ENCODE results near the gene WDR47.

The WDR47 gene

DNA sequence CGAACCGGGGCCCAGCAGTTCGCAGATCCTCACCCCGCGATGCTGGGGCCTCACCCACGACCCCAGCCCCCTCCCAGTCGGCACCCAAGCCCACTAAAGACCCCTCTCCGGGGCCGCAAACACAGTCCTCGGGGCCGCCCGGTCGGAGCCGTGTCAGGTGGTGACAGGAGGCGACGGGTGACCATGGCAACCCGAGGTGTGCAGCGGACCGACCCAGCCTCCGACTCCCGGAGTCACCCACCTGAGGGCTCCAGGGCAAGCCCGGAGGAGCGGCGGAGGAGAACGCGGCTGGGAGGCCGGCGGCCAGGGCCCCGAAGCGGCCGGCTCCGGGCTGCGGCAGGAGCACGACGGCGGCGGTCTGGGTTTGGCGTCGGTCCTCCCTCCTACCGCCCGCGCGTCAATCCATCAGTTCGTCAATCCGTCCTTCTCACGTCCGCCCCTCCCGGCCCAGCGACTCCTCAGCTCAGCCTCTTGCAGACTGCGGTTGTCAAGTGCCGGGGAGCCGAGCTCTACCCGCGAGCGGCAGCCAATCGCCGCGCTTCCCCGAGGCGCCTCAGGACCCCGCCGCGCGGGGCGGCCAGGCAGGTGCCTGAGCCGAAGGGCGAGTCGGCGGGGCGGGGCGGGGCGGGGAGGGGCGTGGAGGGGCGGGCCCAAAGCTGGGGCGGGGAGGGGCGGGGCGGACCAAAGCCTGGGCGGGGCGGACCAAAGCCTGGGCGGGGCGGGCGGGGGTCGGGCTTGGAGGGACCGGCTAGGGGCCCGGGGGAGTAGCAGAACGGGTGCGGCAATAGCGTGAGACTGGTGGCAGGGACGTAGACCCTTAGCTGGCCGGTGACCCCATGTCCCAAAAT, at the start of gene WDR47:
TSS of gene WDR47 (minus strand) at position 482 of the 848 bp plus-strand sequence. CDS start 18,590 bp downstream, outside the sequence.
- peak; percentile 93 for DNase-seq (ENCODE audit: low read depth)

DNA sequence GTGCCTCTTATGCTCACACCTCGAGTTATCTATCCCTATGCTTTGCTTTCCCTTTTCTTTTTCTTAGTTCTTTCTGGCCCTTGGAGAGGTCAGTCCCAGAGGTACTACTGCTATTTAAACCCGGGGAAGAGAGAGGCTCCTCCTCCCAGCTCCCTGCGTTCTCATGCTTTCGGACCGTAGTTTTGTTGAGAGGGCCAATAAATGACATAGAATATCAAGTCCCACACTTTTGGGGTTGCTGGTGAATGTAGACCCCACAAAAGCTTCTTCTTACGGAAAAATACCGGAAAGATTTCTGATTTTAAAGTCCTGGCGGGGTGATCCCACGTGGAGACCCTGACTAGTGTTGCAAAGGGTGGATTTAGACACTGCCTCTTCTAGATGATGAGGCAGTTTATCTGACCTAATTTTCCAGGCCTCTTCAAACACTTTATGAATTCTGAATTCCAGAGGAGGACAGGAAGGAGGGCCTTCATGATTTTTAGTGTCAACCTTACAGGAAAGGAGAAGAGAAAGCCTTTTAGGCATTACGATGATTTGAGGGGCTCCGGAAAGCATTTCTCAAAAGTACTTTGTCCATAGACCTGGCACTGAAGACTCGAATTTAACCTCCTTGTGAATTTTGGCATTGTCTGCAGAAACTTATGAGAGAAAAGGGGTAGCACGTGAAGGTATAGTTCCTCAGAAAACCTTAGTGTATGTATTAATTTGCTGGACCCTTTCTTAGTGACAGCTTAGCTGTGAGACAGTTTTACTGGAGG, 49.4 kb upstream of the WDR47 start:
- no peak for DNase-seq (ENCODE audit: low read depth)

DNA sequence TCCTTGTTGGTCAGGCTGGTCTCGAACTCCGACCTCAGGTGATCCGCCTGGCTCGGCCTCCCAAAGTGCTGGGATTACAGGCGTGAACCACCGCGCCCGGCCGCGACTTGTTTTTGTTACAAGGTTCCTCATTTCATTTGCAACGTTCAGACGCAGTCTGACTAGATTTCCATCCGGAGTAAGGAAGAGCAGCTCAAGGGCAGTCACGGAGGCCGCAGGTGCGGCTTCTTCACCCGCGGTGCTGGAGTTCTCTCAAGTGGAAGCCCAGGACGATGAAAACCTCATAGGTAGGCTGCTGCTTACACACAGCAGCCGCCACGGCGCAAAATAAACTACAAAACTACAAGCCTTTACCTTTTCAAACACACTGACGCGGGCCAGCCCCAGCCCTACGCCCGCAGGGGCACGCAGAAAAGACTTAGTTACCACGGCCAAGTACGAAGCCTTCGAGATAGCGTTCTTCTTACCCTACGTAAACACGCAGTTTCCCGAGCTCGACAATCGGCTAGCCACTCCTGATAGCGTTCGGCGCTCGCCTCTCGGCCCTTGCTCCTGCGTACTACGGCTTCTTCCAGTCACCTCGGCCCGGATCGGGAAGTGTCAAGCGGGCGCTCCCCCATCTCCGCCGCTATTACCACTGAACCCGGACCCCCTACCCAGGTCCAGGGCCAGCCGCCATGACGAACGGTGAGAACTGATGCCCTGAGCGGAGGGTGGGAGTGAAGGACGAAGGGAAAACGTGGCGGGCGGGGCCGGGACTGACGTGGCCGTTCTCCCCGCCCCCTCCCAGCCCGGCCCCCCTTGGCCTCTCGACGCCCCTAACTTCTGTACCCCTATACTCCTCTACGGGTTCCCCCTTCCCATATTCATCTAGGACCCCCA, 48.5 kb upstream of the WDR47 start, which contains the start of gene TMEM167B:
TSS of gene TMEM167B (plus strand) at position 569 of the 882 bp plus-strand sequence. CDS start at position 678, 109 bp downstream.
- DNase-seq (ENCODE audit: low read depth), result peak; percentile 78

DNA sequence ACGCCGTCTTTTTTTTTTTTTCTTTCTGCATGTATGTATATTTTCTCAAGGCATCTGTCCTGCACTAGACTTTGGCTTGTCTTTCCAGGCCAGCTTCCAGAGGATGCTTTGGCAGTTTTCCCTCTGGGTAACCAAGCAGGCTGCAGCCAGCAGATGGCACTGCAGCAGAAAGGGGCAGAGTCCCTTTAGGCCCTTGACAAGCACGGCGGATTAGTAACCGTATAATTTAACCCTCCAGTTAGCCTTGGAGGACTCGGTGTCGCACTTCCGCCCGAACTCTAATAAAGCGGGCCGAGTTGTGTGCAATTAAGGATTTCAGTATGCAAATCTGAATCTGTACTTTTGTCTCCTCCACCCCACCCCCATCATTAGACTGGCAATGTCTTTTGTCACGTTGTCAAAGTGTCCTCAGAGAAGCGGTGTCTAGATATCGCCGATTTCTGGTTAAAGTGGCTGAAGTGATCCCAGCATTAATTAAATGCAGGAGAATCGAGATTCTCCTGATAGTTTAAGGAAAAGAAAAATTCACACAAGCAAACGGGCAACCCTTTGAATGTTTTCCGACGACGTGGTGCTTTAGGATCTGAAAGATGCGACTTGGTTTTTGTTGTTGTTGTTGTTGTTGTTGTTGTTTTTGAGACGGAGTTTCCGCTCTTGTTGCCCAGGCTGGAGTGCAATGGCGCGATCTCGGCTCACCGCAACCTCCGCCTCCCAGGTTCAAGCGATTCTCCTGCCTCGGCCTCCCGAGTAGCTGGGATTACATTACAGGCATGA, 47.5 kb upstream of the WDR47 start:
- DNase-seq (ENCODE audit: low read depth), result no peak

DNA sequence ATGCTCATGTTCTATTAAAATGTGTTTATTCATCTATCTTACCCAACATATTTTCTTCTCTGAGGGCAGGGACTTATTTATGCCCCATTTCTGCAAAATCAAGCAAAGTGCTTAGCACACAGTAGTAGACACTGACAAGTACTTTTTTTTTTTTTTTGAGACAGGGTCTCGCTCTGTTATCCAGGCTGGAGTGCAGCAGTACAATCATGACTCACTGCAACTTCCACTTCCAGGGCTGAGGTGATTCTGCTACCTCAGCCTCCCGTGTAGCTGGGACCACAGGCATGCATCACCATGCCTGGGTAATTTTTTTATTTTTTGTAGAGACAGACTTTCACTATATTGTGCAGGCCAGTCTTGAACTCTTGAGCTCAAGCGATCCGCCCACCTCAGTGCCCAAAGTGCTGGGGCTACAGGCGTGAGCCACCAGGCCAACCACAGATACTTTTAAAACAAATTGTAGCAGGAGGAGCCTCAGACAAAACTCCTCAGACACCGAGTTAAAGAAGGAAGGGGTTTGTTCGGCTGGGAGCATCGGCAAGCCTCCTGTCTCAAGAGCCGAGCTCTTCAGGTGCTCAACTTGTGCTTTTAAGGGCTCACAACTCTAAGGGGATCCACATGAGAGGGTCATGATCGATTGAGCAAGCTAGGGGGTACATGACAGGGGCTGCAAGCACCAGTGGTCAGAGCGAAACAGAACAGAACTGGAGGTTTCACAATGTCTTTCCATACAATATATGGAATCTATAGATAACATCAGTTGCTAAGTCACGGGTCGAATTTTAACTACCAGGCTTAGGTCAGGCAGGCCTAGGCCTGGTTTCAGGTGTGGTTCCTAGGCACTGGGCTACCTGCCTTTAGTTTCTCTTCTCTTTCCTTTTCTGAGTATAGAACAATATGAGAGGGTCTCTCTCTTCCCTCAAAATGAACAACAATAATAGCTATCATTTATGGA, 42.9 kb upstream of the WDR47 start:
- DNase-seq (ENCODE audit: low read depth), result no peak

DNA sequence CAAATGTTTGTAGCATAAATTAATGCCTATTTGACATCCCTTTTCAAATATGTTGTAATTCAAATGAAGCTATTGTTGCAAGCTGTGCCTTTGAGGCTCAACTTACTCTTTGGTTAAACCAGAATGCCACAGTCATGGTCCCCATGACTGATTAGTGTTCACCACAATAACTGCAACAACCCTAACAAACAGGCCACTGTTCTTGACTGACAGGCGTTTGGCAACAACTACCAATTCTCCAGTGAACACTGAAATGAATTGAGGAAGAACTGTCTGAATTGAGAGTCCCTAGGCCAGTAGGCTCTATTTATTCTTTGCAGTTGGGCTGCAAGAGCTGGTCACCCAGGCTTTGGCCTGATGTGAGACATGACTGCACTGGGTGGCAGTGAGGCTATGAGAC, 42.0 kb upstream of the WDR47 start:
- no peak for DNase-seq (ENCODE audit: low read depth)

DNA sequence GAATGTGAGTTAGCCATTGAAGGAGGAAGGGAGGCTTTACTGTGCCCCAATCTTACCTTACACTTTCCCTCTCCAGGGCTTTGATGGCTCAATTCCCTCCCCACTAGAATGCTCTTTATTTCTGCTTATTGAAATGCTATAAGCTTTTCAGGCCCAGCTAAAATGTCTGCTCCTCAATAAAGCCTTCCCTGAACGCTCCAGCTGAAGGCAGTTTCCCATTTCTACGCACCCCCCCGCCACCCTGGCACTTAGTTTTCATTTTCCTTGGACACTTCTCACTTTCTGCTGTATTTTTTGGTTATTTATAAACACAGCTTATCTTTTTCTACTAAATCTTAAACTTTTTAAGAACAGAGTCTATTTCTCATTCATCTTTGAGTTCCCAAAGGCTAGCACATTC, 41.6 kb upstream of the WDR47 start:
- no peak for DNase-seq (ENCODE audit: low read depth)

DNA sequence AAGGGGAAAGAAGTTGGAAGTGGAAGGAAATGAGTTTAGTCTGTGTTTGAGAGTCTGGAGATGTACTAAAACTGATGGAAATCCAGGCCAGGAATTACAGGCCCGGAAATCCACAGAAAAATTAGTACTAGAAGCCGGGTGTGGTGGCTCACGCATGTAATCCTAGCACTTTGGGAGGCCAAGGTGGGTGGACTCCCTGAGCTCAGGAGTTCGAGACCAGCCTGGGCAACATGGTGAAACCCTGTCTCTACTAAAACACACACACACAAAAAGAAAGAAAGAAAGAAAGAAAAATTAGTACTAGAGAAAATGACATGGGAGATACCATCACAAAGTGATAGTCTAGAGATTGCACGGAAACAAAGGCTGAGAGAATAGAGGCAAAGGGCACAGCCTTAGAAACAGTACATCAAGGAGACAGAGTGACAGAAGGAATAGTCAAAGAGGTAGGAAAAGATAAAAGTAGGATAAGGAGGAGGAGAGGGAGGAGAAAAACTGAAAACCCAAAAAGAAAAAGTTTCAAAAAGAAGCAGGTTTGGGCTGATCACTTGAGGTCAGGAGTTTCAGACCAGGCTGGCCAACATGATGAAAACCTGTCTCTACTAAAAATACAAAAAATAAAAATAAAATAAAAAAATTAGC, 38.7 kb upstream of the WDR47 start:
- no peak for DNase-seq (ENCODE audit: low read depth)

DNA sequence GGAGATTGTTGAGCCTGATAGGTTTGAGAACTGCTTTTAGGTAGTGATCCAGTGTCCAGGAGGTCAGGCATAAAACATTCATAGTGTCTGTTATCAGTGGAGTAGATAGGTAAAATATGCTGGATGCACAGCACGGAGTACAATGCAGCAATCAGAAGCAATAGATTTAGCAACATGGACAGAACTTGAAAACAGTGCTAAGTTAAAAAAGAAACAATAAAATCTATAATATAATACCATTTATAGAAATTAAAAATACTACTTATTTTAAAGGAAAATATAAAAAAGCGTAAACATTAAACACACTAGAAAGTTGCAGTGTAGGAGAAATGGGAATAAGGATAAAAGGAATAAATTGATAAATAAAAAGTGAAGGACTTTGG, 37.3 kb upstream of the WDR47 start:
- DNase-seq (ENCODE audit: low read depth), result no peak

DNA sequence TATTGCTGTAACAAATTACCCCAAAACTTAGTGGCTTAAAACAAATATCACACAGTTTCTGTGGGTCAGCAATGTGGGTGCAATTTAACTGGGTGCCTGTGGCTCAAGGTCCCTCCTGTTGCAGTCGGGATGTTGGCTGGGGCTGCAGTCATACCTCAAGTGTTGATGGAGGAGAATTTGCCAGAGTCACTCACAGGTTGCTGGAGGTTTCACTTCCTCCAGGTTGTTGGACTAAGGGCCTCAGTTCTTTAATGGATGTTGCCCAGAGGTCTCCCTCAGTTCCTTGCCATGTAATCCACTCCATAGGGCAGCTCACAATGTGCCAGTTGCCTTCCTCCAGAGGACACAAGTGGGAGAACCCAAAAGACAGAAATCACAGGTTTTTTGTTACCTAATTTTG, 36.4 kb upstream of the WDR47 start:
- DNase-seq (ENCODE audit: low read depth), result no peak

DNA sequence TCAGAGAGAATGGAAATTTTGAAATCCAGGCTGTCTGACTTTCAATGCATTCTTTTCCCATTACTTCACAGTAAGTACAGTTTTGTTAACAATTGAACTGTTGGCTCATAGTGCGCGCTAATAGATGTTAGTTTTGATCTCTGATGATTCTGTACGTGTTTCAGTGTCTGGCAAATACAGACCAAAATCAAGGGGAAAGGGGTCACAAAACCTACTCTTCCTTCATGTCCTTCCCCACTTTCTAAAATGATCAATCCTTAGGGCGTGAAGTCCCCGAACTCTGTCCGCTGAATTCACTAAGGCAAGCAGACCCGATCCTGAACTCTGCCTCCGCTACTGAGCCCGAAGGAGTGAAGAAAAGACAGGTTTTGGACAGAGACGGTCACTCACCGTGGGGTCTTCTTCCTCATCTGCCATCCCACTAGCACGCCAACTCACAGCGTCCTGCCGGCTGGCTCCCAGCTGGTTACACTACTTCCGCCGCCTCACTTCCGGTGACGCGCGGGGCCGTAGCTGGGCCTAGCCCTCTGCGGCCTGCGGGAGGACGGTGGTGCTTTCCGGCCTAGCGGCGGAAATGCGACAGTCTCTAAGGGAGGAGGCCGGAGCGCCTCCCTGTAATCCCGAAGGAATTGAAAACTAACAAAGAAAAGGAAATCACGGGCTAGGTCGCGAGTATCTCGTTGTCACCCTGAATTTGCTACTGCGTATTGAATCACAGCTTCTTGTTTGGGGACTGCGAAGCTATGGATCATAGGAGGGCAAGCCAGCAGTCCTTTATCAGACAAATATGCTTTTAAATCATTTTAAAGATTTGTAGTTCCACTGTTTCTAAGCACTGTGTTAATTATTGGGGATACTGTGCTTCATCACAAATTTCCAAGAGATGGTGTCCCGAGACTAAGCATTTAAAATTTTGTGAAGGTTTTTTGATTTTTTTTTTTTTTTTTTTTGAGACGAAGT, 33.9 kb upstream of the WDR47 start, which contains the start of gene TAF13:
TSS of gene TAF13 (minus strand) at position 473 of the 960 bp plus-strand sequence. CDS start at position 417, 56 bp downstream.
- DNase-seq (ENCODE audit: low read depth), result peak; percentile 78

DNA sequence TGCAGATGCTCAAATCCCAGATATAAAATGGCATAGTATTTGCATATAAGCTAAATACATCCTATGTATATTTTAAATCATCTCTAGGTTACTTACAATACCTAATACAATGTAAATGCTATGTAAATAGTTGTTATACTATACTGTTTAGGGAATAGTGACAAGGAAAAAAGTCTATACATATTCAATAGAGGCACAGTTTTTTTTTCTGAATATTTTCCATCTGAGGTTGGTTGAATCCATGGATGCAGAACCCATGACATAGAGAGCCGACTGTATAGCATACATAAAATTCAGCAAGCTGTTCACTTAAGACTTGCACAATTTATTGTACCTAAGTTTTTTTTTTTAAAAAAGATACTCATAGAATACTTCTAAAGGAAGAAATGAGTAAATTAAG, 27.4 kb upstream of the WDR47 start:
- DNase-seq (ENCODE audit: low read depth), result no peak

DNA sequence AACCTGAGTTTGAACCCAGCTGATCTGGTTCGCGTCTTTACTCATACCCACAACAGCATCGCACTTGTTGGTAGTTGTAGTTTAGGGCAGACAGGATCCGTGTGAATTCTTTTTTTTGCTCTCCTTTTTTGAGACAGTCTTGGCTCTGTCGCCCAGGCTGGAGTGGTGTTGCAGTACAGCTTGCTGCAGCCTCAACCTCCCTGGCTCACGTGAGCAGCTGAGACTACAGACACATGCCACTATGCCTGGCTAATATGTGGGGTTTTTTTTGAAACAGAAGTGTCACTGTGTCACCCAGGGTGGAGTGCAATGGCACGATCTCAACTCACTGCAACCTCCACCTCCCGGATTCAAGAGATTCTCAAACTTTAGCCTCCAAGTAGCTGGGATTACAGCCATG, 26.0 kb upstream of the WDR47 start:
- no peak for DNase-seq (ENCODE audit: low read depth)

DNA sequence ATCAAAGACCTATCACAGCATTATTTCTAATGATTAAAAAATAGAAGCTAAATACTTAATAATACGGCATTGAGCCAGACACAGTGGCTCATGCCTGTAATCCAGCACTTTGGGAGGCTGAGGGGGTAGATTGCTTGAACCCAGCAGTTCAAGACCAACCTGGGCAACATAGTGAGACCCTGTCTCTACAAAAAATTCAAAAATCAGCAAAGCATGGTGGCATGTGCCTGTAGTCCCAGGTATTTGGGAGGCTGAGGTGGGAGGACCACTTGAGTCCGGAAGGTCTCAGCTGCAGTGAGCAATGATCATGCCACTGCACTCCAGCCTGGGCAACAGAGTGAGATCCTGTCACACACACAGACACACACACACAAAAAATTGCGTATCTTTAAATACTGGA, 23.2 kb upstream of the WDR47 start:
- DNase-seq (ENCODE audit: low read depth), result no peak

DNA sequence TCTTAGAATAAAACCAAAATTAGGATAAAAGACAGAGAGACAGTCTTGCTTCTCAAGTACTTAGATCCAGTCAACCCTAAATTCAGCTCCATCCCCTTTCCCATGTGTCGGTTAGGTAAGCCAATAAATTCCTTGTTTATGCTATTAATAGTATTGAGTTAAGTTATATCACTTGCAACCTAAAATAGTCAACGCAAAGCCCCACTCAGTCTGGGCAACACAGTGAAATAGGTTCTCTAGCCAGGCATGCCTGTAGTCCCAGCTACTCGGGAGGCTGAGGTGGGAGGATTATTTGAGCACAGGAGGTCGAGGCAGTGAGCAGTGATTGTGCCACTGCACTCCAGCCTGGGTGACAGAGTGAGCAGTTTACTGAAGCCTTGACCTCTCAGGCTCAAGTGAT, 19.3 kb upstream of the WDR47 start:
- DNase-seq (ENCODE audit: low read depth), result no peak

DNA sequence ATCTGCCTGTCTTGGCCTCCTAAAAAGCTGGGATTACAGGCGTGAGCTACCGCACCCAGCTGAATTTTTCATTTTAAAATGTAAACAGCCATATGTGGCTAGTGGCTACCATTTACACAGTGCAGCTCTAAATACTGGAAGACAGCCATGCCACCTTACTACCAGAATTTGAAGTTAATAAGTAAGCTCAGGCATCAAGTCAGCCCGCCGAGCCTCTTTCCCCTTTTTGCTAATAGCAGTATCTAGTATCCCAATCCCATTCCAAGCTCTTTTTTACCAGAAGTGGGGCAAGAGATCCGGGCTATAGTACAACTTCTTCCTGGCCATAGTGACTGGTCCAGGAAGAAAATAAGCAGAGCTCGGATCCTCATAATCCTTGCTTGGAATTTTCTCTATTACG, 18.8 kb upstream of the WDR47 start:
- DNase-seq (ENCODE audit: low read depth), result no peak

DNA sequence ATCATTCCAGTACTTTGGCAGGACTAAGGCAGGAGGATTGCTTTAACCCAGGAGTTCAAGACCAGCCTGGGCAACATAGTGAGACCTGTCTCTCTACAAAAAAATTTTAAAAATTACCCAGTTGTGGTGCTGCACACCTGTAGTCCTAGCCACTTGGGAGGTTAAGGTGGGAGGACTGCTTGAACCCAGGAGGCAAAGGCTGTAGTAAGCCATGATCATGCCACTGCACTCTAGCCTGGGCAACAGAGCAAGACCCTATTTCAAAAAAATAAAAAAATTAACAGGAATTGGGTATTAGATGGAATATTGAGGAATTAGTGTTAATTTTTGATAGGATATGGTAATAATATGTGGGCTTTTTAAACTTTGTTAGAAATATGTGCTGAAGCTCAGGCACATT, 17.1 kb upstream of the WDR47 start:
- no peak for DNase-seq (ENCODE audit: low read depth)

DNA sequence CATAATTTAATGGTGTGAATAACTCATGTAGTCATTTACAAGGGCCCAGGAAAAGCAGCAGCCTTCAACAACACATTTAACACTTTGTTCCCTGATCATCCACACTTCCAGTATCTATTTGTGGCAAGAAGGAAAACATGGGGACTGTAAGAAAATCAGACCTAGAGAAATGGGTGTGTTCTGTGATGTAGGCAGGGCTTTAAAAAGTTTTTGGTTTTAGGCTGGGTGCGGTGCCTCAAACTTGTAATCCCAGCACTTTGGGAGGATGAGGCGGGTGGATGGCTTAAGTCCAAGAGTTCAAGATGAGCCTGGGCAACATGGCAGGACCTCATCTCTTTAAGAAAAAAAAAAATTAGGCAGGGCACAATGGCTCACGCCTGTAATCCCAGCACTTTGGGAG, 14.2 kb upstream of the WDR47 start:
- DNase-seq (ENCODE audit: low read depth), result no peak

Measured in stimulated activated CD8-positive, alpha-beta memory T cell treated with anti-CD3 and anti-CD28 coated beads, Interleukin-12 subunit alpha, Interleukin-12 subunit beta, amount 100 ng/mL, for 1 hour (primary cell).